GM18868 (cell line): ENCODE data around the gene FBXO10.

Experiments
- ATAC-seq: cut with Tn5 transposase; IDR thresholded peaks from one replicate; pipeline ENCODE4 v1.9.1; 2021; ENCODE audit warnings: mild to moderate bottlenecking, moderate library complexity; ENCODE audit not compliant: unreplicated experiment

The FBXO10 gene

DNA sequence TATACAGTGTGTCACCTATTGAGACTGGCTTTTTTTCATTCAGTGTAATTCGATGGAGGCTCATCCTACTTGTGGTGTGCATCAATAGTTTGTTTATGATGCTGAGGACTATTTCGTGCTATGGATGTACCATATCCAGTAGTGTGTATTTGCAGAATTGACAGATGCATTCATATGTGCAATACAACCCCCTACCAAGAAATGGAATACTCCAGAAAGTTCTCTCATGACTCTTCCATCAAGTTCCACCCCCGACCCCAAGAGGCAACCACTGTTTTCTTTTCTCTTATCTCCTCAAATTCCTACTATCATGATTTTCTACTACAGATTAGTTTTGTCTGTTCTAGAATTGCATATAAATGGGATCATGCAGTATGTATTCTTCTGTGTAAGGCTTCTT, 21.9 kb downstream of the FBXO10 start:
- no peak for ATAC-seq

DNA sequence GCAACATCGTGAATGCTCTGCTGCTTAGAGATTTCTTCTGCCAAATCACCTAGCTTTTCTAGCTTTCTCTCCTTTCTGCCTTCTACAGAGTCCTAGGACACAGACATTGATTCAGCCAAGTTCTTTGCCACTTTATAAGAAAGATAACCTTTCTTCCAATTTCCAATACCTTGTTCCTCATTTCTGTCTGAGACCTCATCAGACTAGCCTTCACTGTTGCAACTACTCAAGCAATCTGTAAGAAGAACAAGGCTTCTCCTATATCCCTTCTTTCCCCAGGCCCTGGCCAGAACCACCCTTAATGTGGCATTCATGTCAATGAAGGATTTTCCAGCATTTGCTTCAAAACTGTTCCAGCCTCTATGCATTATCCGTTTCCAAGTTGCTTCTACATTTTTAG, 24.3 kb downstream of the FBXO10 start:
- no peak for ATAC-seq

DNA sequence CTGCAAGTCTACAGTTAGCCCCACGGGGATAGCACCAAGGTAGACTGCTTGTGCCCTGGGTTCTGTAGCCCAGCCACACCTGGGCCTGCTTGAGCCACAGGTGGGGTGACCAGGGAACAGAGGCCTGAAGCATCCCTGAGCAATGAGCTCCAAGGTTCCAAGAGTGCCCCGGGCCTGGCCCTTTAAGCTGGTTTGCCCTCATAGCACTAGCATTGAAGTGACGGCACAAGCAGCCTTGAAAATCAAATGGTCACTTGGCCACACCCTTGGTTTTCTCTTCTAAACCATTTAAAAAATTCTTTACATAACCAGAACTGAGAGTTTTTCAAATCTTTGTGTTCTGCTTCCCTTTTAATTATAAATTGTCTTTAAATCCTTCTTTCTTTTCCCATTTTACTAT, 24.7 kb downstream of the FBXO10 start:
- no peak for ATAC-seq

DNA sequence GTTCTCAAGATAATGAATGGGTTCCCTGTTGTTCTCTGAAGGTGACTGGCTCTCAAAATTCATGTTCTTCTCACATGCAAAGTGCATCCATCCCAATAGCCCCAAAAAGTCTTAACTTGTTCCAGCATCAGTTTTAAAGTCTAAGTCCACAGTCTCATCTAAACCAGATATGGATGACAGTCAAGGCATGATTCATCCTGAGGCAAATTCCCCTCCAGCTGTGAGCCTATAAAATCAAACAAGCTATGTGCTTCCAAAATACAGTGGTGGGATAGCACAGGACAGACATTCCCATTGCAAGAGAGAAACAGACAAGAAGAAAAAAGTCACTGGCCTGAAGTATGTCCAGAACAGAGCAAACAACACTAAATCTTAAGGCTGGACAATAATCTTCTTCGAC, 25.4 kb downstream of the FBXO10 start:
- no peak for ATAC-seq

DNA sequence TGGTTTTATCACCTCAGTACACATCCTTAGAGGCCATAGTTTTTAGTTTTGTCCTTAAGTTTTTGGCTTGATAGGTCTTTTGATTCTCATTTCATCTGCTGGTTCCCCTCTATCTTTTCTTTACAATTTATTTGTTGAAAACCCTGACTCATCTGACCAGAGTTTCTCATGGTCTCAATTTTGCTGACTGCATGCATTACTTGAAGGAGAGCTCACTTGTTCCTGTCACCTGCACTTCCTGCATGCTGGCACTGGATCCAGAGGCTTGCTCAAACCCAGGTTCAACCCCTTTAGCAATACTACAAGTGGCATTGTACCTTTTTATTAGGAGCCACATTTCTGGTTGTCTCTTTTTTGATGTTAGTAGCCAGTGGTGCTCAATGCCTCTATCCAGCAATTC, 26.7 kb downstream of the FBXO10 start:
- ATAC-seq: no peak

DNA sequence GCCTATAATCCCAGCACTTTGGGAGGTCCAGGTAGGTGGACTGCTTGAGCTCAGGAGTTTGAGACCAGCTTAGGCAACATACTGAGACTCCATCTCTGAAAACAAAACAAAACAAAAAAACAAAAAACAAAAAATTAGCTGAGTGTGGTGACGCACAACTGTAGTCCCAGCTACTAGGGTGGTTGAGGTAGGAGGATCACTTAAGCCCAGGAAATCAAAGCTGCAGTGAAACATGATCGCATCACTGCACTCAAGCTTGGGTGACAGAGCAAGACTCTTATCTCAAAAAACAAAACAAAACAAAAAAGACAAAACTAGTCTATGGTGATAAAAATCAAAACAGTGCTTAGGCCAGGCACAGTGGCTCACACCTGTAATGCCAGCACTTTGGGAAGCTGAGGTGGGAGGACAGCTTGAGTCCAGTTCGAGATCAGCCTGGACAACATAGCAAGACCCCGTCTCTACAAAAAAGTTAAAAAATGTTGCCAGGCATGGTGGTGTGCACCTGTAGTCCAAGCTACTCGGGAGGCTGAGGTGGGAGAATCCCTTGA, 28.8 kb downstream of the FBXO10 start:
- ATAC-seq: no peak

DNA sequence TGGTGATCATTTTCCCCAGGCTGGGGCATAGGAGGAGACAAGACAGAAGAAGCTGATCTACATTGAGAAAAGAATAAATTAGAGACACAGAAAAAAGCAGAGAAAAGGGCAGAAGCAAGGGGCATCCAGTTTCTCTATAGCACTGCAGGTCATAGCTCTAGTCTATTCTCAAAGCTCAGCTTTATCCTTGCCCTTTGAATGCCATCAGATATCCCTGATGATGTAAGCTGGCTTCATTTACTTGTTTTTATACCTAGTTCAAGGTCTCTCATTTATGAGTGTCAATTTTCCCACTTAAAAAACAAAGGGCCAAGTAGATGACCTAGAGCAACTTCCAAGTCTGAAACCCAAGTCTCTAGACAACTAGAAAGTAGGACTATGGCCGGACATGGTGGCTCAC, 32.7 kb downstream of the FBXO10 start:
- no peak for ATAC-seq

DNA sequence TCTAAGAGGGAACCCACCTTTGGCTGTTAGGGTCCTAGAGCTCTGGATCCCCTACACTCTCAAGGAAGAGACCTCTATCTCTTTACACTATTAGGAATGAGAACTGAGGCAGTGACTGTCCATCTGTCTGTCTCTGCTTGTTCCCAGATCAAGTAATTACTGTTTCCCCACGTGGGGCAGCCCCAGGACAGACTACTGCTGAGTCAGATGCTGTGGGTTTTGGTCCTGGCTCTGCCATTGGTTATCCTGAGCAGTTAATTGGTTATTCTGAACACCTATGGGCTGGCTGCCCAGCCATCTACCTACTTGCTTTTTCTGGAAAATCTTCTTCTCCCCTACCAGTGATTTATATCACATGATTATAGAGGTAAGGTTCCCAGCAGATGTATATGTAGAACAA, 33.3 kb downstream of the FBXO10 start:
- ATAC-seq: no peak

DNA sequence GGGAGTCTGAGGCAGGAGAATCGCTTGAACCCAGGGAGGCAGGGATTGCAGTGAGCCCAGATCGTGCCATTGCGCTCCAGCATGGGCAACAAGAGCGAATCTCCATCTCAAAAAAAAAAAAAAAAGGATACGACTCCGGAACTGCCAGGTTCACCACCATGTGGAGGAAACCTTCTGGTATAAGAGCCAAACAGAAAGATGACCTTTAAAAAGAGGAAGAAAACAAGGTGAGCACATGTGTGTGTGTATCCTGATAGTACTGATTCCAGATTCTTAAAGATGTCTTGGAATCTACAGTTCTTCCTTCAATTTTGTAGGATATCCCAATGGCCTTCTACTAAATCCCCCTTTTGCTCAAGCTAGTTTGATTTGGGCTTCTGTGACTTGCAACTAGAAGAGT, 33.7 kb downstream of the FBXO10 start:
- no peak for ATAC-seq

DNA sequence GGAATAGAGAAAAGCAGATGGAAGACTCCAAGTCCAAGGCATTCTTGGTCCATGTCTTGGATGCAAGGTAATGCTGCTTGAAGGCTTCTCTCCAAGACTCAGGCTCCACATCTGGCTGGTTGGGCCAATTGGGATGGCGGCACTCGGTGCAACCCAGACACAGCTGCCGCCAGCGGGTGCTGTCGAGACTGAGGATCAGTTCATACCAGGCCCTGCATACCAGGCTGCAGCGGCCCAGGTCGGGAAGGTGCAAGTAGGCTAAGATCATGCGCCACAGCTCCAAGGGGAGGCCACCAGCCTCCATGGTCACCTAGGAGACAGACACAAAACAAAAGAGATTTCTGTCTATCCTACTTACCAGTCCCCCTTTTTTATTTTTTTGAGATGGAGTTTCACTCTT, 34.7 kb downstream of the FBXO10 start:
- ATAC-seq: no peak

DNA sequence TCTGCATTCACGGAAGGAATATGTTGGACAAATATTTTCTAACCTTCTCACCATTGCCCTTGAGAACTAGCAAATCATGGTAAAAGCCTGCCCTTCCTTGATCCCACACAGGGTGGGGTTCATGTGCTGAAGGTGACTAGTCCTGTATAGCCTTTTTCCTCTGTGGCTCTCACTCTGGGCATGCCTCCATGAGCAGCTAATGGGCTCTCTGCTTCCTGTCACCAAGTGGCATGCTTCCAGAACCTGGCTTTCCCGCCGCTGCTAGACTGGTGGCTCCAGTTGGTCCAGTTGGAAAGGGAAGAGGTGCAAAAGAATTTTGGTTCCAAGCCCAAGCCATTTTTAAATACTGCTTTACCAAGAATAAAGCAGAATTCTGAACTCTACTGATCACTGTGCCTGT, 35.5 kb downstream of the FBXO10 start:
- ATAC-seq: no peak

DNA sequence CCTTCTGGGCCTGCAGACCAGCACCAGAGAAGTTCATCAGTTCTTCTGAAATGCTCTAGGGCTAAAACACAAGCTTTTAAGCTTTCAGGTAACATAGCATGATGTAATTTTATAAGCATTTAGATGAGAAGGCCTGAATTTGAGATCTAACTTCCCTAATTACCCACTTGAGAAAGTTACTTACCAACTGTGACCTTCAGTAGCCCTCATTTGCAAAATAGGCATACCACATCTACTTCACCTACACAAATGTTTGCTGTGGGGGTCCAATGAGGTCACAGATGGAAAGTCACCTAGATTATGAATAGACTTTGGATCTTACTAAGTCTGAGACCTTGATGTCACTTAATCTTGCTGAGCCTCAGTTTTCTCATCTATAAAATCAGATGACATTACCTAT, 36.5 kb downstream of the FBXO10 start:
- no peak for ATAC-seq

DNA sequence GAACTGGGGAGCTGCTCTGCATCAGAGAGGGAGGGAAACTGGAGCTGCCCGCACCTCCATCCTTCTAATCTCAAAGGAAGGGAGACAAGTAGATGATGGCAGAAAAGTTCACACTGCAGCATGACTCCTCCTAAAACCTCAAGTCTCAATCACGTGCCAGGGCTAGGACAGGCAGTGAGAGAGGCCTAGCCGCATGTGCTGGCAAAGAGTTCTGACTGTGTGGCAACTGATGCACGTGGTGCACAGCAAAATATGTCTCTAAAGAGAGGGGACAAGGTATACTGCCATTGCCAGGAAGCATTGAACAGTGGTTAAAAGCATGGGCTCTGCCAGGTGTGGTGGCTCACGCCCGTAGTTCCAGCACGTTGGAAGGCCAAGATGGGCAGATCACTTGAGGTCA, 38.1 kb downstream of the FBXO10 start:
- ATAC-seq: no peak

DNA sequence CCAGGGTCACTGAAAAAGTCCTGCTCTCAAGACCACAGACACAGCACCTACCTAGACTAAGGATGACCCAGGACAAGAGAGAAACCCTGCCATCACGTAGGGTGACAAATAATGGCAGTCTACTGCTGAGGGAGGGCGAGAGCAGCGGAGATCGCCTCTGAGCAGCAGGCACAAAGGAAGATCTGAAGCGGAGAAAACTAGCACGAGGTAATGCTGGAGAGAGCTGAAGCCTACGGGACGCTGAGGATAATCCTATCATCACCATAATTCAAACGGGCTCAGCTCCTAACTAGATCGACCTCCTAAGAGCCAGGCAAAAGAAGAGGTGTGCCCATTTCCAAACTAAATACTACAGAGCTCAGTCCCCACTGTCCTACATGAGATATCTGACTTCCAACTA, 41.3 kb downstream of the FBXO10 start:
- ATAC-seq: no peak

DNA sequence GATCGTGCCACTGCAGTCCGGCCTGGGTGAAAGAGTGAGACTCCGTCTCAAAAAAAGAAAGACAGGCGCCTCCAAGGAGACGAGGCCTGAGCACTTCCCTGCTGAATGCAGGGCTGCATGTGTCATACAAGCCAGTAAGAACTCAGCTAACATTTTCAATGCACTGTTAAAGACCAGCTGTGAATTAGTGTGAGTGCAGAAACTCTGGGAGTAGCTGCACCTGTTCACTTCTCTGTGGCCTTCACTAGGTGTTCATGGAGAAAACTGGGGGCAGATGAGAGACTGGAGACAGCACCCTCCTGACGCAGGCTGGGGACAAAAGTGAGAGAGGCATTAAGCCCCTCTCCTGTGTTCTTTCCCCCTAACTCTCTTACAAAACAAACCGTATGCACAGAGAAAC, 41.8 kb downstream of the FBXO10 start:
- ATAC-seq: no peak

DNA sequence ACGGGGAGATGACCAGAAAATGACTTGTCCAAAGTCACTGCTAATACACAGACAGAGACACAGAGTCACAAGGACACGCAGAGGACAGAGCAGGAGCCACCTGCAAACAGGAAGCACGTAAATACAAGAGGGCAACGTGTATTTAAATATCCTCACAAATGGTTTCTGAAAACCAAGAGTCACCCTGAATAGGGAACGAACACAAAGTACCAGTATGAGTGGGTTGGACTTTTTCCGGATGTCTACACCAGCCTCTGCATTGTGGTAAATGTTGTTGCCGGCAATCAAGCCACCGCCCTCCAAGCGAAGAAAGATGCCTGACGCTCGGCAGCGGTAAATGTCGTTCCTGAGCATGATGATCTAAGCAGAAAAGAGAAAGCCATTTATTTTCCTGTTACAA, 44.5 kb downstream of the FBXO10 start:
- peak; percentile 72 for ATAC-seq

DNA sequence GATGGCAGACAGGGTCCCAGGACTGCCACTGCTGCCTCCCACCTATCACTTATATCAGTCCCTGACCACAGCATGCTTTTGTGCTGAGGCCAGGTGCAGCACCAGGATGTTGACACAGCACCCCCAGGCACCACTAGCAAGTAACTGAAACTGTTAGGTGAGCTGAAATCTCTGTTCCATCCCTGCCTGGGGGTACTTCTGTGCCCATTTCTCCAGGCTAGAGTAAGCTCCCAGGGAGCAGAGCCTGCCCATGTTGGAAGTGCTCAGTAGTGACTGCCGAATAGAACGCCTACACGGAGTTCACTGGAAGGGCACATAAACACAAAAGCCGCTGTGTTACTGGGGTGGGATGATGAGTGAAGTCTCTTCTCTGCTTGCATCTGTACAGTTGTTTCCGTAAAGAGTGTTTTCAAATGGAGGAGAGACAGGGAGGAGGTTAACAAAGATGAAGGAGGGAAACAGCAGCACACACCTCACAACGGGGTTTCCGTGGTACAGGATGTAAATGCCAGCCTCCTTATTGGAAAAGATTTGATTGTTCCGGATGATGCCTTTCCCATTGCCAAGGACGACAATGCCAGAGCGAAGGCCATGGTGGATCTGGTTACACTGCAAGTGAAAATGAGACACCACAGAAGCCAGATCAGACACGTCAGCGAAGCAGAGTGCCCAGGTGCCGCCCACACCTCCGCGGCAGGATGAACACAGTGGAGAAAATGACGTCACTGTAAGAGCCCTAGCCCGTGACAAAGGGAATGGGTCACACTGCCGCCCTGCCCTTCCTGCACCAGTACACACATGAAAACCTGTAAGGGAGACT, 47.3 kb downstream of the FBXO10 start:
- ATAC-seq: peak; percentile 71

DNA sequence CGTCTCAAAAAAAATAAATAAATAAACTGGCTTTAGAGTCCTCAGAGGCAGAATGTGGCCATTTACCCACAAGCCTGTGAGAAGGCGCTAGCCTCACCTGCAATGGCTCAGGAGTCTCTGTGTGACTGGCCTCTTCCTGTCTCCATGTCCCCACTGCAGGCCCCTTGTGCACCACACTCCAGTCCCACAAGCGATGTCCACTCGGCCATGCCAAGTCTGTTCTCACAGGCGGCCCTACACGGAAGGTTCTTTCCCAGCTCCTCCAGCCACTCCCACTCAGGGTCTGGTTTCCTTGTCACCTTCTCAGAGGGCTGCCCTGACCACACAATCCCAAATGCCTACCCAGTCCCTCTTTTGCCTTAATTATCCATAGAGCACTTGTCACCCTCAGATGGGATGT, 52.3 kb downstream of the FBXO10 start:
- no peak for ATAC-seq

DNA sequence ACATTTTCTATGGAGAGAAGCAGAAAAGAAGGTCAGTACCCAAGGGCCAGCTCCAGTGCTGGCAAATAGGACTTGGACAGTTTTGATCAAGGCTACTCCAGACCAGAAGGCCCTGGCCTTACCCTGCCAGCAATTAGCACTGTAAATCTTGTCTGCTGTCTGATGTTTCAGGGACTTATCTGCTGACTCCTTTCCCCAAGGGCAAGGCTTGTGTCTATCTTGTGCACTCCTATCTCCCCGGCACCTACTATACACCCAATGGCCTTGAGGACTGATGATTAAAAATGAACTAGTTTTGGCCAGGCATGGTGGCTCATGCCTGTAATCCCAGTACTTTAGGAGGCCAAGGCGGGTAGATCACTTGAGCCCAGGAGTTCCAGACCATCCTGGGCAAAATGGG, 53.2 kb downstream of the FBXO10 start:
- no peak for ATAC-seq

DNA sequence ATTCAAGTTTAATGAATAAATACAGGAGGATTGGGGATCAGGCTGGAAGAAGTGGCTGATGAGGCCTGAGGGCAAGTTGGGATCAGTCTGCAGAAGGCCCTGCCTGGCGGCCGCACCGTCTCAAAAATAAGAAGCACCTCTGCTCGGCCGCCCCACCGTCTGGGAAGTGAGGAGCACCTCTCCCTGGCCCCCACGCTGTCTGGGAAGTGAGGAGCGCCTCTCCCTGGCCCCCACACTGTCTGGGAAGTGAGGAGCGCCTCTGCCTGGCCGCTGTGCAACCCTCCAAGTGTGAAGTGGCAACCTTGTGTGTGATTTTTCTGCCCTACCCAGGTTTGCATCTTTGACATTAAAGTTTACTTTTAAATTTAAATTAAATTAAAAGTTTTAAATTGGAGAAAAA, 55.1 kb downstream of the FBXO10 start:
- no peak for ATAC-seq

DNA sequence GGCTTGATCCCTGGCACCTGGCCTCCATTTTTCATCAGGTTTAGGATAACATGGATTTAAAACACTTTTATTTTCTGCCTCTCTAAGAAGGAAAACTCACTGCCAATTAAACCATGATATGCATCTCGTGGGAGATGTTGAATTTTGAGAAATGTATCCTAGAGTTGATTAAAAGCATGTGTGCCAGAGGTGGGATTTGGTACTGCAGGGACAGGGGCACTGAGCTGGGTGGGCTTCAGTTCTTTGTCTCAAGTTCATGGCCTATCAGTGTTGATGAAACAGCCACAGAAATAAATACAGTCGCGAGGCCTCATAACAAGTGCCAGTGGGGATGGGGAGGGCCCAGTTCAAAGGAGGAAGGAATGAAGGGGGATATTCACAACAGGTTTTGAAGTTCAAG, 55.5 kb downstream of the FBXO10 start:
- ATAC-seq: no peak

DNA sequence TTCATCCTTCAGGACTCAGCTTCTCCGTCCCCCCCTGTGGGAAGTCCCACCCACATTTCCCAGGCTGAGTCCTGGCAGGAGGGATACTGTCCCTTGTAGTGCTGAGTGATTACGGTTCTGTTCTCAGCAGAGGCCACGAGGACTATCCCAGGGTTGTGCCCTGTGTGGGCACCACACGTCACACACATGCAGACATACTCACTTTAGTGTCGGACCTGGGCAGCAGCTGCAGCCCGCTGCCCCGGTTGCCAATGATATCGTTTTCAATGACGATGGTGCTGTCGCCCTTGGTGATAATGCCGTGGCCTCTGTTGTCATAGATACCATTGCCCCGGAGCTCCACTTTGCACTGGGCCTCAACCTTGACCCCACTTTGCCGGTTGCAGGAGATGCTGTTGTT, 58.3 kb downstream of the FBXO10 start:
- ATAC-seq: no peak
